ENCODE data around the gene ELOVL7. TPM values are rescaled to one million over a fixed set of nuclear protein-coding genes. Genes with fewer than 3 reads are reported as not detected.

The ELOVL7 gene
- total RNA-seq, 1 experiment from 2014 or later, result 2.5 TPM

GRCh38 chr5:60703944-60704343 is 140.1 kb downstream of the ELOVL7 start:
- WGBS (ENCODE audit: extremely low coverage, insufficient read length, low lambda C conversion rate), result no CpG with 5 or more reads among the region's 2 CpGs
- H3K4me1 Mint-ChIP-seq, result peaks cover 8 to 13% of the 10 kb centered on the region in 2 experiments

More at GRCh38 chr5:60703944-60704343, 140.1 kb downstream of the ELOVL7 start:
- H3K4ac ChIP-seq (ENCODE audit: low read depth, low read length), result no peak overlapping the region
- no peaks in the 10 kb centered on the region for H3K27me3 ChIP-seq (ENCODE audit: insufficient read depth, low read length)
- no peak overlapping the region for H3K23ac ChIP-seq (ENCODE audit: insufficient read length, low read depth, low read length)
- H2BK12ac ChIP-seq (ENCODE audit: insufficient read length, low read depth, low read length), result no peak overlapping the region
- no peak overlapping the region for H4K91ac ChIP-seq (ENCODE audit: insufficient read length, low read depth, low read length)
- H2BK15ac ChIP-seq (ENCODE audit: low read depth, low read length), result no peak overlapping the region
- no peak overlapping the region for H2BK120ac ChIP-seq (ENCODE audit: low read depth, low read length, poor library complexity, severe bottlenecking)
- no peak overlapping the region for H3K56ac ChIP-seq (ENCODE audit: insufficient read length, low read depth, low read length)
- DNase-seq, result no peak
- no peak overlapping the region for H3K18ac ChIP-seq (ENCODE audit: insufficient read length, low read depth, low read length)
- Mint-ChIP-seq H3K27ac (no peak overlapping the region), H3K4me3 (no peak overlapping the region), H3K36me3 (ENCODE audit: insufficient read depth in 1 of 3, low read depth in 3 of 3) (no peaks in the 10 kb centered on the region), H3K27me3 (ENCODE audit: low read depth) (peaks cover 2% of the 10 kb centered on the region), H3K9me3 (no peaks in the 10 kb centered on the region; a peak in 1 of 5 replicates)
- no peak overlapping the region for H3K14ac ChIP-seq (ENCODE audit: insufficient read depth, low read length)
- no peak overlapping the region for H3K9ac ChIP-seq (ENCODE audit: extremely low read depth, insufficient read length, low read length)
- peaks cover 7% of the 10 kb centered on the region for H3K23me2 ChIP-seq (ENCODE audit: insufficient read length, low read depth, low read length, poor library complexity, severe bottlenecking)
- no peak overlapping the region for H3K4me2 ChIP-seq (ENCODE audit: insufficient read depth, insufficient read length, low read length)
- no peaks in the 10 kb centered on the region for H3K9me3 ChIP-seq (ENCODE audit: control insufficient read depth, low read depth, low read length)
- no peak overlapping the region for H3T11ph ChIP-seq (ENCODE audit: low read length)
- H3K79me2 ChIP-seq (ENCODE audit: insufficient read depth, low read length), result peaks cover under 1% of the 10 kb centered on the region; the same call in 1 of the 2 replicates
- H4K20me1 ChIP-seq (ENCODE audit: control insufficient read depth, insufficient read depth, insufficient read length), result no peaks in the 10 kb centered on the region
- no peak overlapping the region for H2BK20ac ChIP-seq (ENCODE audit: low read depth, low read length, poor library complexity, severe bottlenecking)
- H4K8ac ChIP-seq (replicated peaks; ENCODE audit: insufficient read length, low read depth, low read length), result no peak overlapping the region
- H4K5ac ChIP-seq (ENCODE audit: insufficient read length, low read depth, low read length), result no peak overlapping the region
- TF ChIP-seq CTCF (conservative IDR thresholded peaks at IDR 0.05), result no peak
- H2AFZ ChIP-seq (ENCODE audit: low read length), result no peak overlapping the region
- no peak overlapping the region for H3K27ac ChIP-seq (ENCODE audit: insufficient read length, low read depth, low read length)
- H3K4me1 ChIP-seq (ENCODE audit: insufficient read depth, low read length), result no peaks in the 10 kb centered on the region
- no peak overlapping the region for H2BK5ac ChIP-seq (ENCODE audit: insufficient read length, low read length)
- no peaks in the 10 kb centered on the region for H3K79me1 ChIP-seq (ENCODE audit: insufficient read depth, low read depth, low read length, poor library complexity, severe bottlenecking)
- H2AK5ac ChIP-seq (ENCODE audit: insufficient read length, low read length), result no peak overlapping the region

Other genes starting within 250 kb of the ELOVL7 start
- 49.0 and 51.4 TPM in 2 replicates for gene DEPDC1B, start 144.1 kb downstream of the ELOVL7 start, total RNA-seq (2021)
- 17.9 and 18.0 TPM in 2 replicates for gene ERCC8, start 100.8 kb upstream of the ELOVL7 start, total RNA-seq (2021)
- gene NDUFAF2, start 100.9 kb upstream of the ELOVL7 start, total RNA-seq (2021), result 31.4 and 32.6 TPM in 2 replicates